Measurements from ENCODE around the gene SAMD11.

DNA sequence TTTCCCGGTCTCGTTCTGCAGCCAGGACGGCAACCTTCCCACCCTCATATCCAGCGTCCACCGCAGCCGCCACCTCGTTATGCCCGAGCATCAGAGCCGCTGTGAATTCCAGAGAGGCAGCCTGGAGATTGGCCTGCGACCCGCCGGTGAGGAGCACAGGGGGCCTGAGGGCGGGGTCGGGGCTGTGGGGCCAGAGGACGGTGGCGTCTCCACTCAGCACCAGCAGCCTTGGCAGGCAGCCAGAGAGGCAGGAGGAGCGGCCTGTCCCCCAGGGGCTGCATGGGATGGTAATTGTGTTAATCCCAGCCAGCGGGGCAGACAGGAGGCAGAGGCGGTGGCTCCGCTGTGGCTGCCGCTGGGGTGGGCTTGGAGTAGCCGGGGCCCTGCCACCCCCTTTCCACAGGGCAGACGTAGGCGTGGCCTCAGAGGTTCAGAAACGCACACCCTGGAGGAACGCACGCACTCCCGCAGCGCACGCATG, 12.1 kb downstream of the SAMD11 start:
- TF ChIP-seq, protein P1, sequence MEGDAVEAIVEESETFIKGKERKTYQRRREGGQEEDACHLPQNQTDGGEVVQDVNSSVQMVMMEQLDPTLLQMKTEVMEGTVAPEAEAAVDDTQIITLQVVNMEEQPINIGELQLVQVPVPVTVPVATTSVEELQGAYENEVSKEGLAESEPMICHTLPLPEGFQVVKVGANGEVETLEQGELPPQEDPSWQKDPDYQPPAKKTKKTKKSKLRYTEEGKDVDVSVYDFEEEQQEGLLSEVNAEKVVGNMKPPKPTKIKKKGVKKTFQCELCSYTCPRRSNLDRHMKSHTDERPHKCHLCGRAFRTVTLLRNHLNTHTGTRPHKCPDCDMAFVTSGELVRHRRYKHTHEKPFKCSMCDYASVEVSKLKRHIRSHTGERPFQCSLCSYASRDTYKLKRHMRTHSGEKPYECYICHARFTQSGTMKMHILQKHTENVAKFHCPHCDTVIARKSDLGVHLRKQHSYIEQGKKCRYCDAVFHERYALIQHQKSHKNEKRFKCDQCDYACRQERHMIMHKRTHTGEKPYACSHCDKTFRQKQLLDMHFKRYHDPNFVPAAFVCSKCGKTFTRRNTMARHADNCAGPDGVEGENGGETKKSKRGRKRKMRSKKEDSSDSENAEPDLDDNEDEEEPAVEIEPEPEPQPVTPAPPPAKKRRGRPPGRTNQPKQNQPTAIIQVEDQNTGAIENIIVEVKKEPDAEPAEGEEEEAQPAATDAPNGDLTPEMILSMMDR (IDR thresholded peaks at IDR 0.05), result no peak
- TF ChIP-seq EZH2 (IDR thresholded peaks at IDR 0.05; ENCODE audit: borderline replicate concordance, insufficient read depth, low read depth, low read length, poor library complexity, severe bottlenecking), result no peak
